Hepatocyte (in vitro differentiated cells): ENCODE results near the gene HERC2.

ENCODE experiments used
- CTCF ChIP-seq: fragments of 200-600 bp; sonication (generic); IDR thresholded peaks from 2 replicates; pipeline ENCODE4 v1.5.1; 2016; ENCODE audit warnings: antibody characterized with exemption, mild to moderate bottlenecking; ENCODE audit not compliant: poor library complexity
- EZH2phosphoT487 ChIP-seq: fragments of 200-600 bp; sonication (generic); IDR thresholded peaks from one replicate; pipeline ENCODE4 v1.6.1; 2018; ENCODE audit warnings: antibody characterized with exemption, mild to moderate bottlenecking, low read depth, moderate library complexity; ENCODE audit not compliant: unreplicated experiment, severe bottlenecking

GRCh38 chr15:28099555-28100140 lies 222.3 kb downstream of the HERC2 start:
- TF ChIP-seq CTCF (no peak), EZH2phosphoT487 (no peak)
